Measurements from ENCODE around the gene ANKS1A.

The ANKS1A gene

GRCh38 chr6:35061102-35061615 is 172.1 kb downstream of the ANKS1A start:
- H3K4me3 ChIP-seq (ENCODE audit: low read depth, low read length), result no peak overlapping the region
- TF ChIP-seq, protein P1, sequence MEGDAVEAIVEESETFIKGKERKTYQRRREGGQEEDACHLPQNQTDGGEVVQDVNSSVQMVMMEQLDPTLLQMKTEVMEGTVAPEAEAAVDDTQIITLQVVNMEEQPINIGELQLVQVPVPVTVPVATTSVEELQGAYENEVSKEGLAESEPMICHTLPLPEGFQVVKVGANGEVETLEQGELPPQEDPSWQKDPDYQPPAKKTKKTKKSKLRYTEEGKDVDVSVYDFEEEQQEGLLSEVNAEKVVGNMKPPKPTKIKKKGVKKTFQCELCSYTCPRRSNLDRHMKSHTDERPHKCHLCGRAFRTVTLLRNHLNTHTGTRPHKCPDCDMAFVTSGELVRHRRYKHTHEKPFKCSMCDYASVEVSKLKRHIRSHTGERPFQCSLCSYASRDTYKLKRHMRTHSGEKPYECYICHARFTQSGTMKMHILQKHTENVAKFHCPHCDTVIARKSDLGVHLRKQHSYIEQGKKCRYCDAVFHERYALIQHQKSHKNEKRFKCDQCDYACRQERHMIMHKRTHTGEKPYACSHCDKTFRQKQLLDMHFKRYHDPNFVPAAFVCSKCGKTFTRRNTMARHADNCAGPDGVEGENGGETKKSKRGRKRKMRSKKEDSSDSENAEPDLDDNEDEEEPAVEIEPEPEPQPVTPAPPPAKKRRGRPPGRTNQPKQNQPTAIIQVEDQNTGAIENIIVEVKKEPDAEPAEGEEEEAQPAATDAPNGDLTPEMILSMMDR (IDR thresholded peaks at IDR 0.05; ENCODE audit: insufficient read depth, low read depth, low read length, missing control alignments), result no peak
- DNase-seq (ENCODE audit: low read depth), result no peak

DNA sequence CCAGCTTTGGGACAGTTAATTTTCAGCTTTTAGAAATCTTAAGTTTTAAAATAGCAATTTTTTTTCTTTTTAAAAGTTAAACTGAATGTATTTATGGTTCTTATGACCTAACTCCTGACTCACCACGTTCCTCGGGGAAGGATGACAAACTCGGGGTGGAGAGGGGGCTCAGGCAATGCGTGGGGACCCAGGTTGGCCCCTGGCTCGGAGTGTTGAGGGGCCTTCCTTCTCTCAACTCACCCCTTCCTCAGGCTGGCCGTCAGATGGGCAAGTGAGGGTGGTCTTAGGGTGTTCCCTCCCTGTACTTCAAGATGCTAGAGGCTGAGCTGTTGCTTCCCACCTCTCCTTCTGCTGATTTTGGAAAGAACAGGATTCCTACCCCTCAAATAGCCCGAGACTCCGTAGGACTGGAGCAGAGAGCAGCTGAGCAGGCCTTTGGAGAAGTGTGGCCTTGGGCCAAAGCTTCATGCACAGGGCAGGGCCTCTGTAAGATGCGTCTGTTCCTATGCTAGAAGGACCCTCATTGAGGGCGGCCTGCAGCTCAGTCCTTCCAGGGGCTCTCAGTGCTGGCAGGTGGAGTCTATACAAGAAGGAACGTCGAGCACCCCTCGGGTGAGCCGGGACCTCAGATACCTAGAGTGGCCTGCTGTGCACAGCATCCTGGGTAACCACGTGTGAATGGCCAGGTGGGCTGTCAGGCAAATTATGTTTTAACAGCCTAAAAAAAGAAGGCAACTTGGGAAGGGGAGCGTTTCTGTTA is 172.8 kb downstream of the ANKS1A start:
- no peak for DNase-seq (ENCODE audit: low read depth)
- TF ChIP-seq, protein P1 (IDR thresholded peaks at IDR 0.05; ENCODE audit: insufficient read depth, low read depth, low read length, missing control alignments), result no peak
- H3K4me3 ChIP-seq (ENCODE audit: low read depth, low read length), result no peak overlapping the region

DNA sequence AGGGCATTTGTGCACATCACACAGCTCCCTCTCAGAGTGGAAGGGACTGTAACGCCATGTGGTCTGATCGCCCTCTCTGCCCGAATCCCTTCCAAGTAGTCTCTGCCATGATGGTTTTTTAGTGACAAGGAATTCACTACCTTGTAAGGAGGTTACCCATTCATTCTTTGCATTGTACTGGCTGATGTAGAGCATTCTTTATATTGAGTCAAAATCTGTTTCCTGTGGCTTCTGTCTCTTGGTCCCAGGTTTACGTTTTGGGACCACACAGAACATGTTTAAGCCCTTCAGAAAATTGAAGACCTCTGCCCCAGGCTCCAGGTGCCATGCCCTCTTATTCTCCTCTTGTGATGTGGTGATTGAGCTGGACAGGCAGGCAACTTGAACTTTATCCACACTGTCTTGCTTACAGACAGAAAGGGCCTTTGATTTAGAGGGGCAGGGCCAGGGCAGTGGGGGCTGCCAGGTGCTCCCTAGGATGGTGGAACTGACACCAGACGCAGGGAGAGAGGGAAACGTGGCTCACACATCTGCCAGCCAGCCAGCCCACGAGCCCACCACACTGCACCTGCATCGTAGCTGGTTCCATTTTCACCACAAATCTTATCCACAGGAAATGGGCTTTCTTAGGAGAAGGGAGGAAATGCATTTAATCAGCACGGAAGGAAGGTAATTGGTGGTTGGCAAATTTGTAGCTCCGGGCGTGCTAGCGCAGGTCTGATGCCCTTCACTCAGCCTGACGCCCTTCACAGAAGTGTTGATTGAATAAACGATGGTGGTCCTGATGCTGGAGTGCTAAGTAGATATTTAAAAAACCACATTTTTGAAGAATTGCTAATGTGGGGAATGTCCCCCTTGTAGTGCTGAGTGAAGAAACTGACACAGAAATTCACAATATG is 173.9 kb downstream of the ANKS1A start:
- H3K4me3 ChIP-seq (ENCODE audit: low read depth, low read length), result no peak overlapping the region
- DNase-seq (ENCODE audit: low read depth), result no peak
- TF ChIP-seq, protein P1 (IDR thresholded peaks at IDR 0.05; ENCODE audit: insufficient read depth, low read depth, low read length, missing control alignments), result no peak

DNA sequence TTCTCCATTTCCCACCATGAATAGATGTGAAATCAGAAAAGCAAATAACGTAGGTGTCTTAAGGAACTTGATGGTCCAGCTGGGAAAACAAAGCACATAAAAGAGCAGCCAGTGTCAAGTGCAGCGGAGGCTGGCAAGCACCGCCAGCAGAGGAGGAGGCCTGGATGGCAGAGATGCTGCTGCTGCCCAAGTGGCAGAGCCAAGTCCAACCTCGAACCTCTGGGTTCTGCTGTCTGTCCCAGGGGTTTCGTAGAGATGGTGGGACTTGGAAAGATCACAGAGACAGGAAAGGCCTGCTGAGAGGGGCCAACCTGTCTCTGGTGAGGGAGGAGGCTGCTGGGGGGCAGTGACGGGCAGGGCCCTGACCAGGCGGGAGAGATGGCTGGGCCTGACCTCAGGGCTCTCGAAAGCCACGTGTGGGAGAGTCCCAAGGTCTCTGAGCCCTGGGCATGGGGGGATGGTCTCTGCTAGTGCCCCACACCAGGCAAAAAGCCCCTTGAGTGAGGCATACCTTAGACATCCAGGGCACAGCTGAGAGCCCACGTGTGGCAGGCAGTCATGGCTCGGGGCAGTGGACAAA is 174.7 kb downstream of the ANKS1A start:
- no peak overlapping the region for H3K4me3 ChIP-seq (ENCODE audit: low read depth, low read length)
- no peak for DNase-seq (ENCODE audit: low read depth)
- TF ChIP-seq, protein P1 (IDR thresholded peaks at IDR 0.05; ENCODE audit: insufficient read depth, low read depth, low read length, missing control alignments), result no peak

- DNase-seq (ENCODE audit: low read depth), result no peak
- TF ChIP-seq, protein P1 (IDR thresholded peaks at IDR 0.05; ENCODE audit: insufficient read depth, low read depth, low read length, missing control alignments), result no peak
Observed at GRCh38 chr6:35064290-35064689, 175.2 kb downstream of the ANKS1A start.

GRCh38 chr6:35064757-35065440 is 175.8 kb downstream of the ANKS1A start:
- H3K4me3 ChIP-seq (ENCODE audit: low read depth, low read length), result no peak overlapping the region
- TF ChIP-seq, protein P1 (IDR thresholded peaks at IDR 0.05; ENCODE audit: insufficient read depth, low read depth, low read length, missing control alignments), result no peak
- DNase-seq (ENCODE audit: low read depth), result no peak

More at GRCh38 chr6:35064290-35064689, 175.2 kb downstream of the ANKS1A start:
- H3K4me3 ChIP-seq (ENCODE audit: low read depth, low read length), result no peak overlapping the region
